IMR-90 (cell line): ENCODE measurements around the gene SCAANT1.

Experiments used
- BHLHE40 ChIP-seq: fragments of 150-350 bp; IDR thresholded peaks from 2 replicates; pipeline ENCODE4 v1.6.1; 2016; ENCODE audit warnings: mild to moderate bottlenecking, low read depth, low read length
- CEBPB ChIP-seq: IDR thresholded peaks from 2 replicates; pipeline ENCODE4 v1.6.1; 2012; ENCODE audit warnings: low read depth, low read length, improper control_type of control experiment
- CTCF ChIP-seq: conservative IDR thresholded peaks from 2 replicates; pipeline ENCODE4 v1.5.1; 2012; ENCODE audit warnings: mild to moderate bottlenecking, low read depth, low read length, improper control_type of control experiment
- ELK1 ChIP-seq: fragments of 150-350 bp; IDR thresholded peaks from 2 replicates; pipeline ENCODE4 v1.6.1; 2016; ENCODE audit warnings: low read depth, mild to moderate bottlenecking, low read length, moderate library complexity, borderline replicate concordance
- FOS ChIP-seq: fragments of 150-350 bp; IDR thresholded peaks from 2 replicates; pipeline ENCODE4 v1.6.1; 2016; ENCODE audit warnings: low read depth, low read length
- MAFK ChIP-seq: IDR thresholded peaks from 2 replicates; pipeline ENCODE4 v1.6.1; 2012; ENCODE audit warnings: low read depth, low read length, improper control_type of control experiment
- MAZ ChIP-seq: IDR thresholded peaks from 2 replicates; pipeline ENCODE4 v1.6.1; 2012; ENCODE audit warnings: low read depth, mild to moderate bottlenecking, low read length, improper control_type of control experiment, moderate library complexity, borderline replicate concordance
- MXI1 ChIP-seq: IDR thresholded peaks from 2 replicates; pipeline ENCODE4 v1.6.1; 2012; ENCODE audit warnings: low read depth, mild to moderate bottlenecking, low read length, moderate library complexity, borderline replicate concordance
- NFE2L2 ChIP-seq: fragments of 150-350 bp; IDR thresholded peaks from 2 replicates; pipeline ENCODE4 v1.6.1; 2016; ENCODE audit warnings: low read depth, mild to moderate bottlenecking, low read length
- POLR2A ChIP-seq: IDR thresholded peaks from 2 replicates; pipeline ENCODE4 v1.6.1; 2012; ENCODE audit warnings: mild to moderate bottlenecking, low read depth, low read length
- RAD21 ChIP-seq: IDR thresholded peaks from 2 replicates; pipeline ENCODE4 v1.6.1; 2012; ENCODE audit warnings: low read length, improper control_type of control experiment
- RCOR1 ChIP-seq: IDR thresholded peaks from 2 replicates; pipeline ENCODE4 v1.6.1; 2012; ENCODE audit warnings: mild to moderate bottlenecking, low read length, improper control_type of control experiment; ENCODE audit not compliant: insufficient replicate concordance
- SMC3 ChIP-seq: fragments of 150-350 bp; IDR thresholded peaks from 2 replicates; pipeline ENCODE4 v1.6.1; 2016; ENCODE audit warnings: low read depth, mild to moderate bottlenecking, antibody characterized with exemption, low read length, moderate library complexity
- USF2 ChIP-seq: fragments of 150-350 bp; IDR thresholded peaks from 2 replicates; pipeline ENCODE4 v1.6.1; 2017; ENCODE audit warnings: mild to moderate bottlenecking, antibody characterized with exemption, low read length, low read depth

GRCh38 chr3:63926309-63926708 is 14.1 kb upstream of the SCAANT1 start:
- TF ChIP-seq FOS (no peak), CTCF (no peak), USF2 (no peak), MXI1 (no peak), SMC3 (no peak), POLR2A (no peak), MAFK (no peak), MAZ (no peak), CEBPB (no peak), RAD21 (no peak), BHLHE40 (no peak), RCOR1 (no peak), NFE2L2 (no peak), ELK1 (no peak)
